ENCODE data around the gene ACBD6.

GRCh38 chr1:180470031-180470430, 32.3 kb downstream of the ACBD6 start:
- no peak for TF ChIP-seq POLR2A (IDR thresholded peaks at IDR 0.05; ENCODE audit: low read length)
- TF ChIP-seq GATA1 (IDR thresholded peaks at IDR 0.05; ENCODE audit: low read depth, low read length) = no peak

Data from erythroblast (primary cell).